ENCODE results near the gene SYTL2. TPM values are rescaled to one million over a fixed set of nuclear protein-coding genes. Genes with fewer than 3 reads are reported as not detected.

Gene SYTL2
- total and polyA plus RNA-seq, 2 experiments from 2014 or later, result 3.4 to 7.2 TPM

DNA sequence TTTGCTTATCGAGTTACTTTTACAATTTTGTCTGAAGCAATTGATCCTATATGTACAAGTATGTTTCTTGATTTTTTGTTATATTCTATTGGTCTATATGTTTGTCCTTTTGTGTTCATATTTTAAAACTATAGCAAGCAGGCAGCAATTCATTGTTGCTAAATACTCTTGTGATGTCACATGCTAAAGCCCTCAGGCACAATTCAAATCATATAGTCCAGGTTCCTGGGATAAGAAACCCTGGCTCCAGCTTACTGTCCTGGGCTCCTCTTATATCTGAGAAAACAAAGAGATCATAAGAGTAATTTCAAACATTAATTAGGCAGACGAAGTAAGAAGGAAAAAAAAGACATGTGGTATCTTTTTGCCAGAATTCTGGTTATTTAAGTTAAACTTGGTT, 37.6 kb upstream of the SYTL2 start (continued):
- TF ChIP-seq, protein P1, sequence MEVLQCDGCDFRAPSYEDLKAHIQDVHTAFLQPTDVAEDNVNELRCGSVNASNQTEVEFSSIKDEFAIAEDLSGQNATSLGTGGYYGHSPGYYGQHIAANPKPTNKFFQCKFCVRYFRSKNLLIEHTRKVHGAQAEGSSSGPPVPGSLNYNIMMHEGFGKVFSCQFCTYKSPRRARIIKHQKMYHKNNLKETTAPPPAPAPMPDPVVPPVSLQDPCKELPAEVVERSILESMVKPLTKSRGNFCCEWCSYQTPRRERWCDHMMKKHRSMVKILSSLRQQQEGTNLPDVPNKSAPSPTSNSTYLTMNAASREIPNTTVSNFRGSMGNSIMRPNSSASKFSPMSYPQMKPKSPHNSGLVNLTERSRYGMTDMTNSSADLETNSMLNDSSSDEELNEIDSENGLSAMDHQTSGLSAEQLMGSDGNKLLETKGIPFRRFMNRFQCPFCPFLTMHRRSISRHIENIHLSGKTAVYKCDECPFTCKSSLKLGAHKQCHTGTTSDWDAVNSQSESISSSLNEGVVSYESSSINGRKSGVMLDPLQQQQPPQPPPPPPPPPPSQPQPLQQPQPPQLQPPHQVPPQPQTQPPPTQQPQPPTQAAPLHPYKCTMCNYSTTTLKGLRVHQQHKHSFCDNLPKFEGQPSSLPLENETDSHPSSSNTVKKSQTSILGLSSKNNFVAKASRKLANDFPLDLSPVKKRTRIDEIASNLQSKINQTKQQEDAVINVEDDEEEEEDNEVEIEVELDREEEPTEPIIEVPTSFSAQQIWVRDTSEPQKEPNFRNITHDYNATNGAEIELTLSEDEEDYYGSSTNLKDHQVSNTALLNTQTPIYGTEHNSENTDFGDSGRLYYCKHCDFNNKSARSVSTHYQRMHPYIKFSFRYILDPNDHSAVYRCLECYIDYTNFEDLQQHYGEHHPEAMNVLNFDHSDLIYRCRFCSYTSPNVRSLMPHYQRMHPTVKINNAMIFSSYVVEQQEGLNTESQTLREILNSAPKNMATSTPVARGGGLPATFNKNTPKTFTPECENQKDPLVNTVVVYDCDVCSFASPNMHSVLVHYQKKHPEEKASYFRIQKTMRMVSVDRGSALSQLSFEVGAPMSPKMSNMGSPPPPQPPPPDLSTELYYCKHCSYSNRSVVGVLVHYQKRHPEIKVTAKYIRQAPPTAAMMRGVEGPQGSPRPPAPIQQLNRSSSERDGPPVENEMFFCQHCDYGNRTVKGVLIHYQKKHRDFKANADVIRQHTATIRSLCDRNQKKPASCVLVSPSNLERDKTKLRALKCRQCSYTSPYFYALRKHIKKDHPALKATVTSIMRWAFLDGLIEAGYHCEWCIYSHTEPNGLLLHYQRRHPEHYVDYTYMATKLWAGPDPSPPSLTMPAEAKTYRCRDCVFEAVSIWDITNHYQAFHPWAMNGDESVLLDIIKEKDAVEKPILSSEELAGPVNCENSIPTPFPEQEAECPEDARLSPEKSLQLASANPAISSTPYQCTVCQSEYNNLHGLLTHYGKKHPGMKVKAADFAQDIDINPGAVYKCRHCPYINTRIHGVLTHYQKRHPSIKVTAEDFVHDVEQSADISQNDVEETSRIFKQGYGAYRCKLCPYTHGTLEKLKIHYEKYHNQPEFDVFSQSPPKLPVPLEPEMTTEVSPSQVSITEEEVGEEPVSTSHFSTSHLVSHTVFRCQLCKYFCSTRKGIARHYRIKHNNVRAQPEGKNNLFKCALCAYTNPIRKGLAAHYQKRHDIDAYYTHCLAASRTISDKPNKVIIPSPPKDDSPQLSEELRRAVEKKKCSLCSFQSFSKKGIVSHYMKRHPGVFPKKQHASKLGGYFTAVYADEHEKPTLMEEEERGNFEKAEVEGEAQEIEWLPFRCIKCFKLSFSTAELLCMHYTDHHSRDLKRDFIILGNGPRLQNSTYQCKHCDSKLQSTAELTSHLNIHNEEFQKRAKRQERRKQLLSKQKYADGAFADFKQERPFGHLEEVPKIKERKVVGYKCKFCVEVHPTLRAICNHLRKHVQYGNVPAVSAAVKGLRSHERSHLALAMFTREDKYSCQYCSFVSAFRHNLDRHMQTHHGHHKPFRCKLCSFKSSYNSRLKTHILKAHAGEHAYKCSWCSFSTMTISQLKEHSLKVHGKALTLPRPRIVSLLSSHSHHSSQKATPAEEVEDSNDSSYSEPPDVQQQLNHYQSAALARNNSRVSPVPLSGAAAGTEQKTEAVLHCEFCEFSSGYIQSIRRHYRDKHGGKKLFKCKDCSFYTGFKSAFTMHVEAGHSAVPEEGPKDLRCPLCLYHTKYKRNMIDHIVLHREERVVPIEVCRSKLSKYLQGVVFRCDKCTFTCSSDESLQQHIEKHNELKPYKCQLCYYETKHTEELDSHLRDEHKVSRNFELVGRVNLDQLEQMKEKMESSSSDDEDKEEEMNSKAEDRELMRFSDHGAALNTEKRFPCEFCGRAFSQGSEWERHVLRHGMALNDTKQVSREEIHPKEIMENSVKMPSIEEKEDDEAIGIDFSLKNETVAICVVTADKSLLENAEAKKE (CRISPR knock-in tag; IDR thresholded peaks at IDR 0.05), result no peak
- TF ChIP-seq ZNF331 (CRISPR knock-in tag; IDR thresholded peaks at IDR 0.05; ENCODE audit: low read depth) (no peak), POLR2AphosphoS5 (IDR thresholded peaks at IDR 0.05; ENCODE audit: low read depth) (no peak), ZNF114 (CRISPR knock-in tag; IDR thresholded peaks at IDR 0.05) (no peak)

DNA sequence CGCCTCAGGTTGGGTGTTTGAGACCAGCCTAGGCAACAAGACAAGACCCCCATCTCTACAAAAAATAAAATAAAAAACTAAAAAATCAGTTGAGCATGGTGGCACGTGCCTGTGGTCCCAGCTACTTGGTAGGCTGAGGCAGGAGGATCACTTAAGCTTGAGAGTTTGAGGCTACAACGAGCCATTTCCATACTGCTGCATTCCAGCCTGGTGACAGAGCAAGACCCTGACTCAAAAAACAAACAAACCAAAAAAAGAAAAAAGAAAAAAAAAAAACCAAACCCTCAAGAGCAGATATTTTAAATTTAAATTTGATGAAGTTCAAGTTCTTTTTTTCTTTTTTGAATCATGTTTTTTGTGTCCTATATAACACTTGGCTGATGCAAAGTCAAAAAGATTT, 37.1 kb upstream of the SYTL2 start:
- Histone ChIP-seq H3F3A (replicated peaks; ENCODE audit: low read depth) (no peaks in the 10 kb centered on the region), H2AFZ (no peak overlapping the region), H3K27me3 (ENCODE audit: insufficient read depth) (no peaks in the 10 kb centered on the region), H4K20me1 (replicated peaks; ENCODE audit: insufficient read depth) (no peaks in the 10 kb centered on the region), H3K79me2 (replicated peaks; ENCODE audit: insufficient read depth) (no peaks in the 10 kb centered on the region), H3K27ac (ENCODE audit: low read depth) (no peak overlapping the region), H3K36me3 (ENCODE audit: insufficient read depth) (peaks cover 5% of the 10 kb centered on the region; the same call in 1 of the 2 replicates), H3K4me3 (no peak overlapping the region), H3K4me2 (no peak overlapping the region), H3K4me1 (ENCODE audit: insufficient read depth) (no peaks in the 10 kb centered on the region), H3K9me2 (ENCODE audit: insufficient read depth) (no peaks in the 10 kb centered on the region; the same call in 1 of the 2 replicates)
- Mint-ChIP-seq H3K9me3 (peaks cover 46% of the 10 kb centered on the region), H3K36me3 (ENCODE audit: low read depth) (peaks cover 27% of the 10 kb centered on the region), H3K4me1 (no peaks in the 10 kb centered on the region), H3K27me3 (ENCODE audit: insufficient read depth, low read depth, poor library complexity) (peaks cover 4% of the 10 kb centered on the region), H3K4me3 (no peak overlapping the region), H3K27ac (no peak overlapping the region)
- no peak for DNase-seq (ENCODE audit: low spot score)
- no peak for ATAC-seq
- TF ChIP-seq ETS1 (IDR thresholded peaks at IDR 0.05), result no peak
- TF ChIP-seq EZH2 (IDR thresholded peaks at IDR 0.05; ENCODE audit: low read depth, unreplicated experiment), result no peak
- TF ChIP-seq, protein P2, sequence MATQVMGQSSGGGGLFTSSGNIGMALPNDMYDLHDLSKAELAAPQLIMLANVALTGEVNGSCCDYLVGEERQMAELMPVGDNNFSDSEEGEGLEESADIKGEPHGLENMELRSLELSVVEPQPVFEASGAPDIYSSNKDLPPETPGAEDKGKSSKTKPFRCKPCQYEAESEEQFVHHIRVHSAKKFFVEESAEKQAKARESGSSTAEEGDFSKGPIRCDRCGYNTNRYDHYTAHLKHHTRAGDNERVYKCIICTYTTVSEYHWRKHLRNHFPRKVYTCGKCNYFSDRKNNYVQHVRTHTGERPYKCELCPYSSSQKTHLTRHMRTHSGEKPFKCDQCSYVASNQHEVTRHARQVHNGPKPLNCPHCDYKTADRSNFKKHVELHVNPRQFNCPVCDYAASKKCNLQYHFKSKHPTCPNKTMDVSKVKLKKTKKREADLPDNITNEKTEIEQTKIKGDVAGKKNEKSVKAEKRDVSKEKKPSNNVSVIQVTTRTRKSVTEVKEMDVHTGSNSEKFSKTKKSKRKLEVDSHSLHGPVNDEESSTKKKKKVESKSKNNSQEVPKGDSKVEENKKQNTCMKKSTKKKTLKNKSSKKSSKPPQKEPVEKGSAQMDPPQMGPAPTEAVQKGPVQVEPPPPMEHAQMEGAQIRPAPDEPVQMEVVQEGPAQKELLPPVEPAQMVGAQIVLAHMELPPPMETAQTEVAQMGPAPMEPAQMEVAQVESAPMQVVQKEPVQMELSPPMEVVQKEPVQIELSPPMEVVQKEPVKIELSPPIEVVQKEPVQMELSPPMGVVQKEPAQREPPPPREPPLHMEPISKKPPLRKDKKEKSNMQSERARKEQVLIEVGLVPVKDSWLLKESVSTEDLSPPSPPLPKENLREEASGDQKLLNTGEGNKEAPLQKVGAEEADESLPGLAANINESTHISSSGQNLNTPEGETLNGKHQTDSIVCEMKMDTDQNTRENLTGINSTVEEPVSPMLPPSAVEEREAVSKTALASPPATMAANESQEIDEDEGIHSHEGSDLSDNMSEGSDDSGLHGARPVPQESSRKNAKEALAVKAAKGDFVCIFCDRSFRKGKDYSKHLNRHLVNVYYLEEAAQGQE (IDR thresholded peaks at IDR 0.05; ENCODE audit: unreplicated experiment), result no peak
- no peak for TF ChIP-seq JUNB (IDR thresholded peaks at IDR 0.05; ENCODE audit: unreplicated experiment)

Data from GM23338 (cell line).